GM19238 (cell line): Measurements from ENCODE around the gene PRKAR1A.

Source experiments
- DNase-seq: peaks from one replicate; pipeline ENCODE4 v3.0.0; 2011; ENCODE audit warnings: low spot score; ENCODE audit not compliant: insufficient read length

Gene PRKAR1A

GRCh38 chr17:68599552-68600066, 87.4 kb downstream of the PRKAR1A start:
- no peak for DNase-seq

GRCh38 chr17:68600067-68600930, 88.1 kb downstream of the PRKAR1A start:
- no peak for DNase-seq
